Dedifferentiated amniotic fluid mesenchymal stem cell (primary cell): ENCODE data around the gene PUDP.

Experiments used
- DNase-seq: peaks from one replicate; pipeline ENCODE4 v3.0.0-alpha.2; 2016; ENCODE audit errors: extremely low spot score

Gene PUDP

GRCh38 chrX:7074148-7074907 is 73.6 kb downstream of the PUDP start:
- no peak for DNase-seq

DNA sequence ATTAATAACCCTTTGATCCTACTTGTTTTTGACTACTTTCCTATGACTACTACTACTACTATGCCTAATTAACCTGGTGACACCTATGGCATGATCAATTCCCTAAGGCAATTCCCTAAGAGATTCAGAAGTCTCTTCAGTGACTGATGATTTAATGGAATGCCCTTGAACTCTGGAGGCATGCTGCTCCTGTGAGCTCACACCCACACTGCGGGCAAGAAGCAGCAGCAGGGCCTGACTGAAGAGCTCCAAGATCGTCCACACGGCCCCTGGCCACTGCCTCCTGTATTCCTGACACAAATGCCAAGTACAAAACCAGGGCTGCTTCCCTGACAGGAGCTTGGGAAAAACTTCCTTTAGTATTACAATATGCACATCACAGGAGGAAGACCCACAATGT is 74.6 kb downstream of the PUDP start:
- DNase-seq: no peak

- no peak for DNase-seq
Observed at GRCh38 chrX:7072856-7073255, 75.1 kb downstream of the PUDP start.

DNA sequence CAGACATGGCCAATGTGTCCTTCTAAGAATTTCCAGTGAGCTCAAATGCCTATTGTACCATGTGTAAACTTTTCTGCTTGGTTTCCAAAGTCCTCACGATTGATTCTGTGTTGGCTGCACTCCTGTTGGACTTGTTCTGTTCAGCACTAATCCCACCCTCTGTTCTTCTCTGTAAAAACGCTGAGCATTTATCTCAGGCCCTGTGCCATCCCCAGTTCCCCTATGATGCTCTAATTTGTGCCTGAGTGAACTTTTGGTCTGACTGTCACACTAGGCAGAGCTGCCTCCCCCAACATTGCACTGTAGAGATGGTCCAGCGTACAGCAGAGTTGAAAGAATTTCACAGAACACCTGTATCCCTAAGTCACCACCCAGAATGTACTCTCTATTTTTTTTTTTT is 76.6 kb downstream of the PUDP start:
- no peak for DNase-seq

- no peak for DNase-seq
Observed at GRCh38 chrX:7069556-7069955, 78.4 kb downstream of the PUDP start.

- DNase-seq: no peak
Observed at GRCh38 chrX:7068939-7069367, 79.0 kb downstream of the PUDP start.

- no peak for DNase-seq
Observed at GRCh38 chrX:7067256-7067655, 80.7 kb downstream of the PUDP start.

GRCh38 chrX:7065473-7065872 is 82.5 kb downstream of the PUDP start:
- no peak for DNase-seq

DNA sequence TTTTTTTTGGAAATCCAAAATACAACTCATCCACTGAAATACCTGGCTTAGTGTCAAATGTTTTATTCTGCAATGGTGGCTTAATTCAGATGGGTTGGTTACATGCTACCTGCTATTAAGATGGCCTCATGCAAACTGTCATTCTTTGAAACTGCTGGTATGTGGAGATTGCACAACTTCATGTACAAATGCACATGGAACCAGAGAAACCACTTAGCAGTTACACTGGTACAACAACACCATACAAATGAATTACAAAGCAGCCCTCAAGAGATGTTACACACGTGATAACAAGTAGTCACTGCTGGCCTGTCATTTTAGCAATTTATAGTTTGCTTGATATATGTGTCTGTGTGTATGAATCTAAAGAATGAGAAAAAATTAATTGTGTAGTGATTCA is 85.0 kb downstream of the PUDP start:
- no peak for DNase-seq

GRCh38 chrX:7062276-7062675 is 85.7 kb downstream of the PUDP start:
- DNase-seq: no peak

- DNase-seq: no peak
Observed at GRCh38 chrX:7061429-7061828, 86.5 kb downstream of the PUDP start.

DNA sequence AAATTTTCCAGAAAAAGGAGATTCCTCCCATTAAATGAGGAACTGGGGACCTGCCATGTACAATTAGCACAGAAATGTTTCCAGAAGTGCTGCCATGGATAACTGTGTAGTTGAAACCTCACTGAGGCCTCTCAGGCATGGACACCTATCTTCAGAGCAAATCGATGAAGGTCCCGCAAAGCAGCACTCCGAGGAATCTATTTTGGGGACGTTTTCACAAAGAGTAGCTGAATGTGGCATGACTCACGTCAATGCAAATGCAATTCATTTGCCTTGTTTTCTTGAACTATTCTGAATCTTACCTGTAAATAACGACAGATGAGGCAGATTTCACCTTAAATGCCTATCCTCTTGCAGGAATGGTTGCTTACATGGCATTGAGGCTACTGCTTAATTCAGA is 87.5 kb downstream of the PUDP start:
- DNase-seq: no peak

GRCh38 chrX:7059859-7060258 is 88.1 kb downstream of the PUDP start:
- DNase-seq: no peak

- no peak for DNase-seq
Observed at GRCh38 chrX:7059214-7059838, 88.6 kb downstream of the PUDP start.

GRCh38 chrX:7055386-7056137 is 92.4 kb downstream of the PUDP start:
- no peak for DNase-seq

- no peak for DNase-seq
Observed at GRCh38 chrX:7054219-7055216, 93.4 kb downstream of the PUDP start.

GRCh38 chrX:7052541-7052940 is 95.4 kb downstream of the PUDP start:
- no peak for DNase-seq

- DNase-seq: no peak
Observed at GRCh38 chrX:7050271-7050670, 97.7 kb downstream of the PUDP start.

DNA sequence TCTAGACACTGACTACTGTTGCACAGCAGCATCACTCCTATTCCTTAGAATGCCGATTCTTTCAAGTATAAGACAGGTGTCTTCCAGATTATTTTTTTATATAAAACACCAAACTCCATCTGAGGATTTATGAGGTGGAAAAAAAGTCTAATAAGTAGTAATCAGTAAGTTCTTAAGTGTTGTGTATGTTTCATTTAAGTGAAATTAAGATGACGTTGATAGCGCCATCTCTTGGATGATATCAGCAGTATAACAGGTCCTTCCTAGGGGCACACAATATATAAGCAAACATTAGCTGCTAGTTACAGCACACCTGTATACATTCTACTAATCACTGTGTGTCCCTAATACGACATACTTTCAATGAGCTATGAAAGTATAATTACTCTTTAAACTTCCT is 100.0 kb downstream of the PUDP start:
- no peak for DNase-seq

- no peak for DNase-seq
Observed at GRCh38 chrX:7045238-7045955, 102.6 kb downstream of the PUDP start.
